Stimulated activated naive B cell treated with anti-CD40 and anti-IgM and Interleukin-4, amounts not matched to agents 10 μg/mL and 1 μg/mL and 100 μg/mL, for 72 hours (primary cell): ENCODE data around the gene KLHL28.

Source experiments
- ATAC-seq, 2 donors: fragments of 150-1000 bp; cut with Tn5 transposase; replicated peaks; 2 replicates each; pipeline ENCODE4 v1.10.0; 2021; ENCODE audit warnings: moderate library complexity in 1 of 2
- DNase-seq: peaks from one replicate; pipeline ENCODE4 v3.0.0; 2021
- H3K27ac Mint-ChIP-seq: one replicate; pipeline ENCODE4 v1.8.0; 2022; ENCODE audit warnings: mild to moderate bottlenecking, mixed read lengths
- H3K27me3 Mint-ChIP-seq, 2 donors: one replicate each; pipeline ENCODE4 v1.8.0; 2022; ENCODE audit warnings: mixed read lengths in 2 of 2
- H3K36me3 Mint-ChIP-seq, 2 donors: one replicate each; pipeline ENCODE4 v1.8.0; 2022; ENCODE audit warnings: mixed read lengths in 2 of 2, mild to moderate bottlenecking in 1 of 2
- H3K4me1 Mint-ChIP-seq, 2 donors: one replicate each; pipeline ENCODE4 v1.8.0; 2022; ENCODE audit warnings: mixed read lengths in 2 of 2, mild to moderate bottlenecking in 1 of 2
- H3K4me3 Mint-ChIP-seq, 2 donors: one replicate each; pipeline ENCODE4 v1.8.0; 2022; ENCODE audit warnings: mild to moderate bottlenecking in 2 of 2, mixed read lengths in 2 of 2, moderate library complexity in 1 of 2
- H3K9me3 Mint-ChIP-seq, 2 donors: one replicate each; pipeline ENCODE4 v1.8.0; 2022; ENCODE audit warnings: mixed read lengths in 2 of 2, mild to moderate bottlenecking in 1 of 2

KLHL28 gene

DNA sequence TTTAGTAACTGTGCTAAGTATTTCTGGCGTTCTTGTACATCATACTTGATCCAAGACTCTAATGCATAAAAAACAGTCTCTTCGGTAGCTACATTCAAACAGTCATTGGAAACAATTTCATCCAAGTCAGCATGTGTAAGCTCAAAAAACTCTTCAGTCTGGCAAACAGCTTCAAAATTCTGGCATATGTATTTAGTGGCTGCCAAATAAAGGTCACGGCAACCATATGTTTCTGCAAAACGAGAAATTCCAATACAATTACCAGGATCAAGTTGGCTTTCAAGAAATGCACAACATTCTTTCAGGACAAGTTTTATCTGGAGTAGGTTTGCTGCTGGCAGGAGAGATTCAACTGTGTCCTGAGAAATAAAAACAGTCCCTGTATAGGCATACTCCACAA, 16.5 kb downstream of the KLHL28 start:
- H3K27ac Mint-ChIP-seq = no peak overlapping the region
- peaks cover 44 to 53% of the 10 kb centered on the region in 2 donors for H3K36me3 Mint-ChIP-seq
- peaks cover 8 to 10% of the 10 kb centered on the region in 2 donors for H3K4me1 Mint-ChIP-seq
- no peaks in the 10 kb centered on the region for H3K27me3 Mint-ChIP-seq
- H3K4me3 Mint-ChIP-seq = no peak overlapping the region
- peaks cover 5 to 6% of the 10 kb centered on the region in 2 donors for H3K9me3 Mint-ChIP-seq
- no peak for ATAC-seq
- DNase-seq = no peak

DNA sequence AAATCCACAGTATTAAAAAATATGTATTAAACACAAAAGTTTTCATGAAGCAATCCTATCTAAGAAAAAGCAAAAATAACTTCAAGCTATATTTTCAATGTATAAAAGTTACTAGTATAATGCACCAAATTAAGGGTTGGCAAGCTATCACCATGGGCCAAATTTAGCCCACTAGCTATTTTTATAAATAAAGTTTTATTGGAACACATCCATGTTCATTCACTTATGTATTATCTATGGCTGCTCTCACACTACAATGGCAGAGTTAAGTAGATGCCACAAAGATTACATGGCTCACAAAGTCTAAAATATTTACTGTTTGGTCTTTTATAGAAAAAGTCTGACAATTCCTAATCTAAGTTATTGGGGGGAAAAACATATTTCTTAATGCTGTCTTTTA, 17.6 kb downstream of the KLHL28 start:
- Mint-ChIP-seq H3K4me1 (peaks cover 6 to 9% of the 10 kb centered on the region in 2 donors), H3K4me3 (no peak overlapping the region), H3K9me3 (peaks cover 5 to 6% of the 10 kb centered on the region in 2 donors), H3K36me3 (peaks cover 50 to 59% of the 10 kb centered on the region in 2 donors), H3K27me3 (no peaks in the 10 kb centered on the region), H3K27ac (no peak overlapping the region)
- DNase-seq = no peak
- no peak for ATAC-seq

DNA sequence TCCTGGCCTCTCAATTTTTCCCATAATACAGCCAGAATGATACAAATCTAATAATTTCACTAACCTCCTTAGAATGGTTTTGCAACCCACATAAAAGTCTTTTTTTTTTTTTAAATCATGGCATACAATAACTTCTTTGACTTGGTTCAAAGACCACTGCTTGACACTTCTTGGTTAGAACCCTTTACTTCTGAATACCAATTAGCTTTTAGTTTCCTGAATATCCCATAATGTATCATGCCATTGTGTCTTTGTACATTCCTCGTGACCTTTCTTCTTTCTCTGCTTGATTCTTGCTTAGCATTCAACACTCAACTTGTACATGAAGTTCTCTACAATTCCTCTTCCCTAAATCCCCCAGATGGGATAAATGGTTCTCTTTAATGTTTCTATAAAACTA, 19.3 kb downstream of the KLHL28 start:
- Mint-ChIP-seq H3K36me3 (peaks cover 57 to 68% of the 10 kb centered on the region in 2 donors), H3K9me3 (peaks cover 6% of the 10 kb centered on the region in 2 donors), H3K4me3 (no peak overlapping the region), H3K27ac (no peak overlapping the region), H3K4me1 (peaks cover 6 to 15% of the 10 kb centered on the region in 2 donors), H3K27me3 (no peaks in the 10 kb centered on the region)
- DNase-seq (no peak), ATAC-seq (no peak)

DNA sequence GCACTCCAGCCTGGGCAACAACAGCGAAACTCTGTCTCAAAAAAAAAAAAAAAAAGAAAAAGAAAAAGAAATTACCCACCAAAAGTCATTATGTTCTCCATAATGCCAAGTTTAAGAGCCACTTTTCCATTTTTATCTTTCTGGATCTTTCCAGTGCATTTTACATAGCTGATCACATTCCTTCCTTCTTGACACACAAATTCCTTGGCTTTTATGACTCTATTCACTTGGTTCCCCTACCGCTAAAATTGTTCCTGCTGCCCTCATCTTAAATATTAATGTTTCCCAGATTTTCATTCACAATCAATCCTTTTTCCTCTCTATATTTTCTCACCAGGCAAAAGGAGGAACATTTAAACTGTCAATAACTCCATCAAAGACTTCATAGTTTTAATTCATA, 20.2 kb downstream of the KLHL28 start:
- Mint-ChIP-seq H3K9me3 (peaks cover 0 to 3% of the 10 kb centered on the region in 2 donors), H3K36me3 (peaks cover 56 to 65% of the 10 kb centered on the region in 2 donors), H3K4me1 (peaks cover 5 to 11% of the 10 kb centered on the region in 2 donors), H3K27me3 (no peaks in the 10 kb centered on the region), H3K27ac (no peak overlapping the region), H3K4me3 (no peak overlapping the region)
- no peak for ATAC-seq
- DNase-seq = no peak

DNA sequence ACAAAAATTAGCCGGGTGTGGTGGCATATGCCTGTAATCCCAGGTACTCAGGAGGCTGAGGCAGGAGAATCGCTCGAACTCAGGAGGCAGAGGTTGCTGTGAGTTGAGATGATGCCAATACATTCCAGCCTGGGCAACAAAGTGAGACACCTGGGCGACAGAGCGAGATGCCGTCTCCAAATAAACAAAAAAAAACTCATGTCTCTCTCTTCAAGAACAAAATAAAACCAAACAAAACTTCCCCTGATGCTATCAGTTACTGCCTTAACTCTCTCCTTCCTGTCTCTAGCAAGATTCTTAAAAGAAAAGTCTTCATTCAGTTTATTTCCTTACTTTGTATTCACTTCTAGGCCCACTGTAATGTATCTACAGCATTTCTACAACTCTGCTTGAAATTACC, 20.8 kb downstream of the KLHL28 start:
- Mint-ChIP-seq H3K4me1 (peaks cover 11 to 17% of the 10 kb centered on the region in 2 donors), H3K27me3 (no peaks in the 10 kb centered on the region), H3K27ac (no peak overlapping the region), H3K36me3 (peaks cover 61 to 70% of the 10 kb centered on the region in 2 donors), H3K9me3 (peaks cover 0 to 3% of the 10 kb centered on the region in 2 donors), H3K4me3 (no peak overlapping the region)
- DNase-seq (no peak), ATAC-seq (no peak)

DNA sequence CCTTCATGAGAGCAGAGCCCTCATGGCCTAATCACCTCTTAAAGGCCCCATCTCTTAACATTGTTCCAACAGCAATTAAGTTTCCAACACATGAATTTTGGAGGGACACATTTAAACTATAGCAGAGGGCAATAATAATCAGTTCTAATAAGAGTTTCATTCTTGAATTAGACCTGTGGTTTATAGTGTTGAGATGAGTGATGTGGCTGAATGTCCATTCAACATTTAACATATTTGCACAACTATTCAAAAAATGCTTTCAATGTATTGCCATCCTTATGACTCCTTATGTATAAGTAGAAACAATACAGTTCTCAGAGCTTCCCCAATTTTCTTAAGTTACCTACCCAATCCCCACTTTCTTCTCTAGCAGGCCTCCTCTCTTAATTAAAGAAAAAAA, 21.5 kb downstream of the KLHL28 start:
- no peaks in the 10 kb centered on the region for H3K27me3 Mint-ChIP-seq
- DNase-seq (no peak), ATAC-seq (no peak)
- H3K36me3 Mint-ChIP-seq = peaks cover 58 to 66% of the 10 kb centered on the region in 2 donors
- peaks cover 11 to 17% of the 10 kb centered on the region in 2 donors for H3K4me1 Mint-ChIP-seq
- peaks cover 0 to 3% of the 10 kb centered on the region in 2 donors for H3K9me3 Mint-ChIP-seq
- no peak overlapping the region for H3K27ac Mint-ChIP-seq
- no peak overlapping the region for H3K4me3 Mint-ChIP-seq

DNA sequence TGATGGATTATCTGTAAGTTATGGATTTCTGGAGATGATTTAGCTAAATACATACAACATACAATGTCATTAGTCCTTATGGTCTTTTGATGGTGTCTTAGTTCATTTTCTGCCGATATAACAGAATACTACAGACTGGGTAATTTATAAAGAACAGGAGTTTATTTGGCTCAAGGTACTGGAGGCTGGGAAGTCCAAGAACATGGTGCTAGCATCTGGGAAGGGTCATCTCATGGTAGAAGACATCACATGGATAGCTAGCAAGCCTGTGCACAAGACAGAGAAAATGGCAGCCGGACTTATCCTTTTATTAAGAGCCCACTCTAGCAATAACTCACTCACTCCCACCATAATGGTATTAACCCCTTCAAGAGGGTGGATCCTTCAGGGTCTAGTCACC, 24.2 kb downstream of the KLHL28 start:
- ATAC-seq (no peak), DNase-seq (no peak)
- peaks cover 13 to 17% of the 10 kb centered on the region in 2 donors for H3K4me1 Mint-ChIP-seq
- H3K27ac Mint-ChIP-seq = no peak overlapping the region
- peaks cover 0 to 3% of the 10 kb centered on the region in 2 donors for H3K9me3 Mint-ChIP-seq
- peaks cover 57 to 64% of the 10 kb centered on the region in 2 donors for H3K36me3 Mint-ChIP-seq
- H3K27me3 Mint-ChIP-seq = no peaks in the 10 kb centered on the region
- H3K4me3 Mint-ChIP-seq = no peak overlapping the region

DNA sequence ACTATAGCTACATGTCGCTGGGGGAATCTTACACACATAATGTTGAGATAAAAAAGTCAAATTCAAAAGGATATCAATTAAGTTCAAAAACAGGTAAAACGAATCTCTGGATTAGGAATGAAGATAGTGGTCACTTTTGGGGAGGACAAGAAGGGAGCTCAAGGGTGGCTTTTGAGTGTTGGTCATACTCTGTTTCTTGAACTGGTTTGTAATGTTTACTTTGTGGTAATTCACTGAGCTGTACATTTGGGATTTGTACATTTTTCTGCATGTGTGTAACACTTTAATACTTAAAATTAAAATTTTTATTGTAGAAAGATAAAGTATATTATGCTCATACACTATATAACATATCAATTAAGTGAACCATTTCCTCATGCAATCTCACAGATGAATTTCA, 26.6 kb downstream of the KLHL28 start:
- no peak for ATAC-seq
- Mint-ChIP-seq H3K9me3 (peaks cover 0 to 1% of the 10 kb centered on the region in 2 donors), H3K36me3 (peaks cover 41 to 50% of the 10 kb centered on the region in 2 donors), H3K4me3 (no peak overlapping the region), H3K4me1 (peaks cover 9 to 17% of the 10 kb centered on the region in 2 donors), H3K27me3 (no peaks in the 10 kb centered on the region), H3K27ac (no peak overlapping the region)
- DNase-seq = no peak

DNA sequence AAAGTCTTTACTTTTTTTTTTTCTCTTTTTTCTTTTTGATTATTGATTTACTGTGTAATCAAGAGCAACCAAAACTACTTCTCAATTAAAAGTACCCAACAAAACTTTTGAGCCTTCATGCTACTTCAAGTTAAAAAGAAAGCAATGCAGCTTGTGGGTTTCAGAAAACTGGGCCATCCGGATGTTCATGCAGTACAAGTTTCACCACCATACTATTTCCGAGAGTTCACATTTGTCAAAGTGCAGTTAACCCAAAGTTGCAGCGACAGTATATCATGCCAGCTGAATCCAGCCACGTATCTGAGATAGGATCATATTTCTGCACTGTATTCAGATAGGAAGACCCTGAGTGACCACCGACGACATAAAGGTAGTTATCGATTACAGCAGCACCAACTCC, 33.0 kb downstream of the KLHL28 start:
- DNase-seq (no peak), ATAC-seq (no peak)
- Mint-ChIP-seq H3K9me3 (no peaks in the 10 kb centered on the region), H3K4me1 (no peaks in the 10 kb centered on the region), H3K36me3 (peaks cover 8 to 11% of the 10 kb centered on the region in 2 donors), H3K4me3 (no peak overlapping the region), H3K27me3 (no peaks in the 10 kb centered on the region), H3K27ac (no peak overlapping the region)

DNA sequence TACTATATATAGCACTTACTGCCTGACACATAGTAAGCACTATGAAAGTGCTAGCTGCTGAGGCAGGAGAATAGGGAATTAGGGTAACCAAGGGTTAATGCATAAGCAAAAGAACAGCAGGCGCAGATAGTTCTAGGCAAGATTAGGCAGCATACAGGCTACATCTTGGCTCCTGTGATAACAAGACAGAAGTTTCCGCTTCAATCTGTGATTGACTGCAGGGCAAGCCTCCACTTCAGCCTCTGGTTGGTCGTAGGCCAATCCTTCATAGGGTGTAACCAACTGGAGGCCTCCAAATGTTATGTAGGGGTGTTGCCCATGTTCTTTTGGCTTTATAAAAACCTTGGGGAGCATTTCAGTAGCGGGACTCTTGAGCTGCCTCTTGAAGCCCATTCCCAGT, 46.9 kb downstream of the KLHL28 start:
- Mint-ChIP-seq H3K4me3 (no peak overlapping the region), H3K4me1 (peaks cover 0 to 1% of the 10 kb centered on the region in 2 donors), H3K36me3 (no peaks in the 10 kb centered on the region), H3K9me3 (peaks cover 0 to 2% of the 10 kb centered on the region in 2 donors), H3K27me3 (peaks cover 24 to 40% of the 10 kb centered on the region in 2 donors), H3K27ac (no peak overlapping the region)
- no peak for DNase-seq
- ATAC-seq = no peak

DNA sequence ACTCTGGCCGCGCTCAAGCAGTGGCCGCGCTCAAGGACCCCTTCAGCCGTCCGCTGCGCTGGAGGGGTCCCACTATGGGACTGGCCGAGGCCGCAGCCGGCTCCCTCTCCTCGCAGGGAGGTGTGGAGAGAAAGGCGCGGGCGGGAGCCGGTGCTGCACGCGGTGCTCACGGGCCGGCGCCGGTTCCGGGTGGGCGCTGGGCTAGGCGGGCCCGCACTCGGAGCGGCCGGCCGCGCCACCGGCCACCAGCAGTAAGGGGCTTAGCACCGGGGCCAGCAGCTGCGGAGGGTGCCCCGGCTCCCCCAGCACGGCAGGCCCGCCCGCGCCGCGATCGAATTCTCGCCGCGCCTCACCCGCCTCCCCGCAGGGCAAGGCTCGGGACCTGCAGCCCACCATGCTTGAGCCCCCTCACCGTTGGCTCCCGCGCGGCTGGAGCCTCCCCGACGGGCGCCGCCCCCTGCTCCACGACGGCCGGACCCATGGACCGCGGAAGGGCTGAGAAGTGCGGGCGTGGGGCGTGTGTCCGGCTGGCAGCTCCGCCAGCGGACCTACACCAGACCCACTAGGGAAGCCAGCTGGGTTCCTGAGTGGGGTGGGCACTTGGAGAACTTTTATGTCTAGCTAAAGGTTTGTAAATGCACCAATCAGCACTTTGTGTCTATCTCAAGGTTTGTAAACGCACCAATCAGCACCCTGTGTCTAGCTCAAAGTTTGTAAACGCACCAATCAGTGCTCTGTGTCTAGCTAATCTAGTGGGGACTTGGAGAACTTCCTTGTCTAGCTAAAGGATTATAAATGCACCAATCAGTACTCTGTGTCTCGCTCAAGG, 49.5 kb downstream of the KLHL28 start:
- no peak overlapping the region for H3K27ac Mint-ChIP-seq
- H3K4me3 Mint-ChIP-seq = peak overlapping the region; percentile 59 to 69
- ATAC-seq = peak; percentile 38 to 42

DNA sequence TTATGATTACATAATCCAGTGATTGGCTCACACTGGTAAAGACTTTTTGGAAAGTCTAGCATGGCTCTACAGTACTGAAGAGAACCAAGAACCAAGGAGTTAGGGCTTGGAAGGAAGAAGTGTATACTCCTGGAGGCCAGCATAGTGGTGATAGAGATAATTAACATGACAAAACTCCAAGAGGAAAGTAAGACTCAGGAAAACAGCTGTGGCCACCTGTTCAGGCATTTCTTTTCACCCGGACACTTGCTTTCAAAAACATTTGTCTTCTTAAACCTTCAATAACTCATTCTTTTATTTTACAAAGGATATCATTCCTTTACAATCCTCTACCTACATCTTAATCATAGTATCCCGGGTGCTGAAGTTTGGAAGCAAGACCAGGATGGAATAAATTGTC, 50.9 kb downstream of the KLHL28 start:
- peaks cover 30 to 44% of the 10 kb centered on the region in 2 donors for H3K27me3 Mint-ChIP-seq
- H3K27ac Mint-ChIP-seq = no peak overlapping the region
- no peak overlapping the region for H3K4me3 Mint-ChIP-seq
- no peaks in the 10 kb centered on the region for H3K36me3 Mint-ChIP-seq
- peaks cover 0 to 2% of the 10 kb centered on the region in 2 donors for H3K9me3 Mint-ChIP-seq
- DNase-seq (no peak), ATAC-seq (no peak)
- peaks cover 0 to 1% of the 10 kb centered on the region in 2 donors for H3K4me1 Mint-ChIP-seq

More for the DNA sequence above, 49.5 kb downstream of the KLHL28 start:
- H3K27me3 Mint-ChIP-seq = peaks cover 30 to 44% of the 10 kb centered on the region in 2 donors
- H3K9me3 Mint-ChIP-seq = peaks cover 0 to 2% of the 10 kb centered on the region in 2 donors
- H3K36me3 Mint-ChIP-seq = no peaks in the 10 kb centered on the region
- no peak for DNase-seq
- H3K4me1 Mint-ChIP-seq = peaks cover 0 to 1% of the 10 kb centered on the region in 2 donors

DNA sequence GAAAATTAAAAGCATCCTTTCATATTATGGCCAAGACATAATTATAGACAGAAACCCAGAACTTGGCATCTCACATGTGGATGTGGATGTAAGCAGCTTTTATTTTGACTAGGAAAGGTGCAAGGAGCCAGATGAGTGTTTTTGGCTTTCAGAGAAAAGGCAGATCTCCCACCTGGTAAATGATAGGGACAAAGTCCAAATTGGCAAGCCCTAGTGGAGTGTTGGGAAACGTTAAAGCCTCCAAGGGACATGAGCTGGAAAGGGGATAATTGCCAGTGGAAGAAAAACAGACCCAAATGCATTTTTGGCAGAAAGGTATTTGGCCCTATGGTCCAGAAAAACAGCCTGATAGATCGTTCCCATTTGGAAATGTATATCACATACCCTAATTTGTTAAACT, 60.1 kb downstream of the KLHL28 start:
- H3K4me3 Mint-ChIP-seq = no peak overlapping the region
- peaks cover 0 to 4% of the 10 kb centered on the region in 2 donors for H3K36me3 Mint-ChIP-seq
- H3K9me3 Mint-ChIP-seq = no peaks in the 10 kb centered on the region

DNA sequence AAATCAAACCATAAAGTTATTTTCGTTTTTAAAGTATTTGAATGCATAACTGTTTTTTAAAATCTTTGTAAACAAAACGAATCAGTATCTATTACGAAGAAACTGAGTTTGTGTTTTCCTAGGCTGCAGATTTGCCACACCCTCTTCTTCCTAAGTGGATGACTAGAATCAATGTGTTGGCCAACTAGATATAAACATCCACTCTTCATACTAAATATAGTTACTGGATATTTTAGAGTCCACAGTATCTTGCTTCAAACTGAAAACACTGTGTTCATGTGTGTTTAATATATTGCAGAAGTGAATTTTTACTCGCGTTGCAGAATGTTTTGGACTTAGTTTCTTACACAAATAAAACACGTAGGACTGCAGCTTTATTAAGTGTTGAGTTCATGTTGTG, 63.2 kb downstream of the KLHL28 start:
- no peak for ATAC-seq
- Mint-ChIP-seq H3K9me3 (no peaks in the 10 kb centered on the region), H3K4me1 (peaks cover 4 to 14% of the 10 kb centered on the region in 2 donors)

More for the DNA sequence above, 60.1 kb downstream of the KLHL28 start:
- H3K4me1 Mint-ChIP-seq = peaks cover 4 to 14% of the 10 kb centered on the region in 2 donors
- ATAC-seq (no peak), DNase-seq (no peak)
- no peaks in the 10 kb centered on the region for H3K27me3 Mint-ChIP-seq
- no peak overlapping the region for H3K27ac Mint-ChIP-seq

DNA sequence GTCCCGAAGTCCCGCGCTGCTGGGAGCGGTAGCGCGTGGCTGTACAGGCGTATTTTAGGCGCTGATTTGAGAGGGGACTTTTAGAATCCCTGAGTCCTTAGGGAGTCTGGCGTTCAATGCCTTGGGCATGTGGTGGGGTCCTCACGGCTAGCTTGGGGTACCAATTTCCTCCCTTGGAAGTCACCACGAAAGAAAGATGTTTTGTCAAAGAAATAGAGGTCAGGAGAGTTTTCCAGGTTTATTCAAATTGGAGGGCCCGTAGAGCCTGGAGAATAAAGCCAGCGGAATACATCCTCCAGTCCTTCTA, 63.9 kb downstream of the KLHL28 start:
- Mint-ChIP-seq H3K4me1 (peaks cover 4 to 14% of the 10 kb centered on the region in 2 donors), H3K27ac (peak overlapping the region; percentile 62), H3K27me3 (no peaks in the 10 kb centered on the region), H3K9me3 (no peaks in the 10 kb centered on the region), H3K36me3 (peaks cover 0 to 4% of the 10 kb centered on the region in 2 donors), H3K4me3 (peak overlapping the region; percentile 90 to 95)
- ATAC-seq (no peak), DNase-seq (no peak)

More for the DNA sequence above, 63.2 kb downstream of the KLHL28 start:
- H3K27ac Mint-ChIP-seq = no peak overlapping the region
- no peaks in the 10 kb centered on the region for H3K27me3 Mint-ChIP-seq
- H3K4me3 Mint-ChIP-seq = peak overlapping the region; percentile 90 to 95
- DNase-seq = no peak
- H3K36me3 Mint-ChIP-seq = peaks cover 0 to 4% of the 10 kb centered on the region in 2 donors
